GM19372 (cell line): ENCODE results near the gene PAX3.

Source experiments
- ATAC-seq: cut with Tn5 transposase; IDR thresholded peaks from one replicate; pipeline ENCODE4 v1.9.1; 2021; ENCODE audit warnings: mild to moderate bottlenecking, low read depth, moderate library complexity; ENCODE audit not compliant: unreplicated experiment

PAX3 gene

GRCh38 chr2:222281506-222281905 is 17.3 kb downstream of the PAX3 start:
- no peak for ATAC-seq

- no peak for ATAC-seq
These were observed 18.0 kb downstream of the PAX3 start for GRCh38 chr2:222280795-222281194.

- no peak for ATAC-seq
These were observed 26.3 kb downstream of the PAX3 start for GRCh38 chr2:222272446-222273015.

GRCh38 chr2:222271854-222272253 is 26.9 kb downstream of the PAX3 start:
- ATAC-seq = no peak

GRCh38 chr2:222270396-222270795 is 28.4 kb downstream of the PAX3 start:
- no peak for ATAC-seq

GRCh38 chr2:222269132-222269531 is 29.7 kb downstream of the PAX3 start:
- ATAC-seq = no peak

GRCh38 chr2:222268311-222268990 is 30.3 kb downstream of the PAX3 start:
- no peak for ATAC-seq

- no peak for ATAC-seq
These were observed 33.9 kb downstream of the PAX3 start for GRCh38 chr2:222264791-222265320.

- ATAC-seq = no peak
These were observed 37.3 kb downstream of the PAX3 start for GRCh38 chr2:222261504-222261903.

- ATAC-seq = no peak
These were observed 41.2 kb downstream of the PAX3 start for GRCh38 chr2:222257645-222258044.

- ATAC-seq = no peak
These were observed 42.5 kb downstream of the PAX3 start for GRCh38 chr2:222256250-222256649.

GRCh38 chr2:222255090-222255489 is 43.7 kb downstream of the PAX3 start:
- no peak for ATAC-seq

GRCh38 chr2:222250313-222250712 is 48.5 kb downstream of the PAX3 start:
- ATAC-seq = no peak

GRCh38 chr2:222249444-222249843 is 49.4 kb downstream of the PAX3 start:
- ATAC-seq = no peak

- ATAC-seq = no peak
These were observed 50.0 kb downstream of the PAX3 start for GRCh38 chr2:222248818-222249217.

GRCh38 chr2:222248256-222248655 is 50.5 kb downstream of the PAX3 start:
- no peak for ATAC-seq

- peak; percentile 61 for ATAC-seq
These were observed 56.3 kb downstream of the PAX3 start for GRCh38 chr2:222242532-222242931.

- ATAC-seq = no peak
These were observed 57.5 kb downstream of the PAX3 start for GRCh38 chr2:222241128-222241870.

GRCh38 chr2:222240676-222241049 is 58.1 kb downstream of the PAX3 start:
- ATAC-seq = no peak

- no peak for ATAC-seq
These were observed 58.7 kb downstream of the PAX3 start for GRCh38 chr2:222239945-222240675.

GRCh38 chr2:222239091-222239490 is 59.7 kb downstream of the PAX3 start:
- no peak for ATAC-seq
